CD4-positive, alpha-beta memory T cell (primary cell): ENCODE data around the gene GALNT15. TPM values are rescaled to one million over a fixed set of nuclear protein-coding genes. Genes with fewer than 3 reads are reported as not detected.
A peak's percentile ranks its signal among the peaks of the same experiment; 100 is the strongest.

Experiments used
- CTCF ChIA-PET: fragments of 350-600 bp; sonication (Branson Sonifier 250); formaldehyde crosslinking; loops from one replicate; lab custom pipeline; 2021; ENCODE audit warnings: inconsistent platforms; ENCODE audit not compliant: partially characterized antibody; lab: Charles Lee
- POLR2A ChIA-PET: fragments of 350-600 bp; sonication (Branson Sonifier 250); formaldehyde crosslinking; loops from one replicate; lab custom pipeline; 2021; ENCODE audit not compliant: partially characterized antibody; lab: Charles Lee
- DNase-seq, 5 donors: peaks; one replicate each; pipeline versions ENCODE4 v3.0.0 to v3.0.0-alpha.2; 2020 to 2022; ENCODE audit warnings: mixed read lengths in 1 of 5
- H3K27ac ChIP-seq: one replicate; pipeline ENCODE4 v1.7.0; 2013; ENCODE audit warnings: low read depth, low read length
- H3K27me3 ChIP-seq: 2 replicates; pipeline ENCODE4 v1.7.0; 2013; ENCODE audit warnings: mild to moderate bottlenecking, low read length, moderate library complexity; ENCODE audit not compliant: insufficient read depth
- H3K36me3 ChIP-seq: 2 replicates; pipeline ENCODE4 v1.7.0; 2013; ENCODE audit warnings: mild to moderate bottlenecking, low read length, moderate library complexity; ENCODE audit not compliant: insufficient read depth
- H3K4me1 ChIP-seq: 2 replicates; pipeline ENCODE4 v1.7.0; 2013; ENCODE audit warnings: mild to moderate bottlenecking, low read length, moderate library complexity; ENCODE audit not compliant: insufficient read depth
- H3K4me3 ChIP-seq, 2 donors: one replicate each; pipeline ENCODE4 v1.7.0; 2013; ENCODE audit warnings: low read length in 2 of 2, mild to moderate bottlenecking in 1 of 2
- H3K9me3 ChIP-seq, 2 donors: one replicate each; pipeline ENCODE4 v1.7.0; 2013; ENCODE audit warnings: low read length in 2 of 2, control low read depth in 1 of 2; ENCODE audit not compliant: control insufficient read depth in 1 of 2
- H3K27ac Mint-ChIP-seq, 7 donors: one replicate each; pipeline ENCODE4 v1.8.0; 2020 to 2021; ENCODE audit warnings: mixed read lengths in 7 of 7, mild to moderate bottlenecking in 6 of 7, inconsistent platforms in 3 of 7, moderate library complexity in 3 of 7
- H3K27me3 Mint-ChIP-seq, 2 donors: one replicate each; pipeline ENCODE4 v1.8.0; 2020 to 2021; ENCODE audit warnings: mixed read lengths in 2 of 2
- H3K36me3 Mint-ChIP-seq, 2 donors: one replicate each; pipeline ENCODE4 v1.8.0; 2020 to 2021; ENCODE audit warnings: mixed read lengths in 2 of 2, inconsistent platforms in 1 of 2, mild to moderate bottlenecking in 1 of 2
- H3K4me1 Mint-ChIP-seq, 4 donors: one replicate each; pipeline ENCODE4 v1.8.0; 2020 to 2021; ENCODE audit warnings: mixed read lengths in 4 of 4, mild to moderate bottlenecking in 1 of 4
- H3K4me3 Mint-ChIP-seq, 8 donors: one replicate each; pipeline ENCODE4 v1.8.0; 2020 to 2021; ENCODE audit warnings: mixed read lengths in 8 of 8, mild to moderate bottlenecking in 7 of 8, moderate library complexity in 6 of 8, inconsistent platforms in 3 of 8
- H3K9me3 Mint-ChIP-seq, 8 donors: one replicate each; pipeline ENCODE4 v1.8.0; 2020 to 2021; ENCODE audit warnings: mixed read lengths in 8 of 8, mild to moderate bottlenecking in 5 of 8, inconsistent platforms in 3 of 8, moderate library complexity in 1 of 8
- intact Hi-C: fragments of 100-400 bp; cut with micrococcal nuclease; formaldehyde crosslinking; loops from one replicate; pipeline ENCODE4 v1.15.1; 2023
- polyA plus RNA-seq, 2 donors: library from polyadenylated mRNA; unstranded; fragments of 300-500 nt; fragmentation: Illumina TruSeq; gene quantifications; one replicate each; pipeline ENCODE4 v1.2.3, GENCODE V29; 2021
- total RNA-seq, 2 experiments: library from RNA; stranded (reverse); gene quantifications; one replicate each; pipeline ENCODE4 v1.2.3, GENCODE V29; 2021

Gene GALNT15
- total and polyA plus RNA-seq, 4 experiments from 2014 or later, result not detected

- no peaks in the 10 kb centered on the region for H3K9me3 Mint-ChIP-seq
- H3K9me3 ChIP-seq, result no peaks in the 10 kb centered on the region
- H3K27ac ChIP-seq, result peak within 1 kb of the TSS; percentile 88
- H3K27me3 ChIP-seq, result no peaks in the 10 kb centered on the region
- ChIA-PET POLR2A (interaction anchor here (0.6 to 3.8 kb wide), 30 partner anchors 10 to 1166 kb away, joined by 3 to 67 read pairs (median 4); partner anchors contain the start of genes BTD, CAPN7, HACL1 and RBSN), CTCF (interaction anchor here (0.9 to 9.8 kb wide), 17 partner anchors 14 to 1062 kb away, joined by 3 to 169 read pairs (median 6); no protein-coding TSS in a partner anchor)
- H3K27ac Mint-ChIP-seq, result peak within 1 kb of the TSS; percentile 97 to 100 (median 100)
- H3K36me3 ChIP-seq, result peaks cover 12% of the 10 kb centered on the region
- H3K4me1 Mint-ChIP-seq, result peaks cover 26 to 38% (median 30%) of the 10 kb centered on the region in 4 donors
- peaks cover 2 to 26% of the 10 kb centered on the region in 2 donors for H3K36me3 Mint-ChIP-seq
- intact Hi-C loops, result loop anchor here (1.0 to 10.0 kb wide), 12 partner anchors 18 to 1166 kb away; partner anchors contain the start of genes BTD, CAPN7, EAF1 and HACL1
- DNase-seq, result peak; percentile 98 to 99 (median 99)
- H3K4me3 ChIP-seq, result peak within 1 kb of the TSS; percentile 83 to 98
- peak within 1 kb of the TSS; percentile 98 to 100 (median 100) for H3K4me3 Mint-ChIP-seq
- no peaks in the 10 kb centered on the region for H3K27me3 Mint-ChIP-seq
- peaks cover 33% of the 10 kb centered on the region for H3K4me1 ChIP-seq
Measured at GRCh38 chr3:16264708-16265454, 90.4 kb downstream of the GALNT15 start, which contains the start of the genes DPH3 and OXNAD1. TSS of gene DPH3 (minus strand) at chr3:16264943. CDS start at chr3:16264876, 67 bp downstream. TSS of gene OXNAD1 (plus strand) at chr3:16265212. CDS start at chr3:16270953, 5,741 bp downstream.

DNA sequence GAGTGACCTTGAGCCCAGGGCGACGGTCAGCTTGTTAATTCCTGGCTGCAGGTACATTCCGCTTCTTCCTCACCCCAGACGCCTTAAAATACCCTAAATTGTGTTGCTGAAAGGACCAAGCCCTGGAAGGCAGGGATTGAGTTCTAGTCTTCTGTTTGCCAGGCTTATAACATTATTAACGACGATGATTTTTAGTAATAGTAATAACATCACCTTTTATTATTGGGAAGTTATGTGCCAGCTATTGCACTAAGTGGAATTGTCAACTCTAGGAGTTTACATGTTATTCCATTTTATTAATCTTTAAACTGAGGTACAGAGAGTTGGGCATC, 90.9 kb downstream of the GALNT15 start:
- CTCF ChIA-PET, result interaction anchor here (1.1 to 9.8 kb wide), 16 partner anchors 14 to 1063 kb away, joined by 3 to 169 read pairs (median 6); no protein-coding TSS in a partner anchor
- H3K4me1 ChIP-seq, result peaks cover 33% of the 10 kb centered on the region
- Mint-ChIP-seq H3K27ac (peak overlapping the region; percentile 97 to 100 (median 100)), H3K4me3 (peak overlapping the region; percentile 98 to 100 (median 100)), H3K27me3 (no peaks in the 10 kb centered on the region), H3K36me3 (peaks cover 3 to 26% of the 10 kb centered on the region in 2 donors), H3K4me1 (peaks cover 26 to 38% (median 30%) of the 10 kb centered on the region in 4 donors), H3K9me3 (no peaks in the 10 kb centered on the region)
- no peak for DNase-seq
- no peaks in the 10 kb centered on the region for H3K9me3 ChIP-seq
- intact Hi-C loops, result loop anchor here (1.0 to 10.0 kb wide), 10 partner anchors 21 to 1167 kb away; partner anchors contain the start of genes BTD, CAPN7, EAF1 and HACL1
- peak overlapping the region; percentile 83 to 98 for H3K4me3 ChIP-seq
- peak overlapping the region; percentile 88 for H3K27ac ChIP-seq
- H3K36me3 ChIP-seq, result peaks cover 8% of the 10 kb centered on the region
- no peaks in the 10 kb centered on the region for H3K27me3 ChIP-seq
- POLR2A ChIA-PET, result interaction anchor here (0.6 to 3.8 kb wide), 28 partner anchors 10 to 1060 kb away, joined by 3 to 67 read pairs (median 4); partner anchors contain the start of genes CAPN7 and RFTN1

DNA sequence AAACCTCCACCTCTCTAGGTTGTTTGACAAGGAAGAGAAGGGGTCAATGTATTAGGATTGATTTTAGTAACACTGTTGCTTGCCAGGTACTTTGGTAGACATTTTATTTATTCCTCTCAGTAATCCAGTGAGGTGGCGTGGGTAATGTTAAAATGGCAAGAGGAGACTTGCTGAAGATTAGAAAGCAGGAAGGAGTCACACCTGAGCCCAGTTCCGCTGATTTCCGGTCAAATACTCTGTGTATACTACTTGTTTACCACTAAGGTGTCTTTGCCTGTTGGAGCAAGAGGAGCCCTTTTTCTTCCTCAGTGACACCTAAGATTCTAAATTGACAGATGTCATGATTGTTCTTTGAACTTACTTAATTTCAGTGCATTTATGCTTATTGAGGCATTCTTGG, 92.2 kb downstream of the GALNT15 start:
- H3K9me3 Mint-ChIP-seq, result no peaks in the 10 kb centered on the region
- peak overlapping the region; percentile 84 to 100 (median 87) for H3K27ac Mint-ChIP-seq
- POLR2A ChIA-PET, result interaction anchor here (1.5 to 3.8 kb wide), 6 partner anchors 14 to 245 kb away, joined by 3 to 67 read pairs (median 17); no protein-coding TSS in a partner anchor

DNA sequence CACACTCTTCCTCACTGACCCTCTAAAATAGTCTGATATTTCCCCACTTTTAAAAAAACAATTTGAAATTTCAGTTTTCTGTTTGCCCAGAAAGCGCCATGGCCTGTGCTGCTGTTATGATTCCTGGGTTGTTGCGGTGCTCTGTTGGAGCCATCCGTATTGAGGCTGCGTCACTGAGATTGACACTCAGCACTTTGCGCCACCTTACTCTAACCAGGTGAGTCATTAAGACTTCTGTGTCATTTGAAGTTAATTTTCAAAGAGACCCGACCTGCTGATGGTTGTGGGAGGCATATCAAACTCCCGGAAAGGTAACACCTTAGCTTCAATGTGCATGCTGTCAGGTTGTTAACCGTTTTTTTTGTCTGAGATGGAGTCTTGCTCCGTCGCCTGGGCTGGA, 96.4 kb downstream of the GALNT15 start:
- intact Hi-C loops, result loop anchor here (1.0 kb wide), 1 partner anchor 15 kb away; no protein-coding TSS in a partner anchor
- peaks cover 18% of the 10 kb centered on the region for H3K4me1 ChIP-seq
- POLR2A ChIA-PET, result no interaction called here
- no peaks in the 10 kb centered on the region for H3K9me3 Mint-ChIP-seq
- no peak overlapping the region for H3K4me3 ChIP-seq
- no peak overlapping the region for H3K27ac Mint-ChIP-seq
- no peaks in the 10 kb centered on the region for H3K9me3 ChIP-seq
- no peaks in the 10 kb centered on the region for H3K27me3 Mint-ChIP-seq
- H3K4me1 Mint-ChIP-seq, result peaks cover 12 to 18% (median 16%) of the 10 kb centered on the region in 4 donors
- H3K27ac ChIP-seq, result no peak overlapping the region
- peaks cover 12% of the 10 kb centered on the region for H3K36me3 ChIP-seq
- CTCF ChIA-PET, result interaction anchor here (2.9 to 9.8 kb wide), 5 partner anchors 19 to 282 kb away, joined by 10 to 169 read pairs (median 69); no protein-coding TSS in a partner anchor
- H3K4me3 Mint-ChIP-seq, result no peak overlapping the region
- peaks cover 29 to 30% of the 10 kb centered on the region in 2 donors for H3K36me3 Mint-ChIP-seq
- DNase-seq, result no peak
- no peaks in the 10 kb centered on the region for H3K27me3 ChIP-seq

More for the DNA sequence above, 92.2 kb downstream of the GALNT15 start:
- CTCF ChIA-PET, result interaction anchor here (1.4 to 9.8 kb wide), 10 partner anchors 17 to 571 kb away, joined by 4 to 169 read pairs (median 35); no protein-coding TSS in a partner anchor
- Mint-ChIP-seq H3K36me3 (peaks cover 16 to 27% of the 10 kb centered on the region in 2 donors), H3K4me1 (peaks cover 26 to 38% (median 30%) of the 10 kb centered on the region in 4 donors), H3K27me3 (no peaks in the 10 kb centered on the region), H3K4me3 (peak overlapping the region in 4 of 8 donors; percentile 7 to 32 (median 18))
- intact Hi-C loops, result loop anchor here (5.0 to 10.0 kb wide), 5 partner anchors 201 to 1059 kb away; partner anchors contain the start of genes CAPN7, EAF1 and METTL6
- H3K27ac ChIP-seq, result no peak overlapping the region
- no peaks in the 10 kb centered on the region for H3K9me3 ChIP-seq
- H3K4me3 ChIP-seq, result no peak overlapping the region
- peaks cover 12% of the 10 kb centered on the region for H3K36me3 ChIP-seq
- peaks cover 33% of the 10 kb centered on the region for H3K4me1 ChIP-seq
- no peaks in the 10 kb centered on the region for H3K27me3 ChIP-seq
- DNase-seq, result no peak

DNA sequence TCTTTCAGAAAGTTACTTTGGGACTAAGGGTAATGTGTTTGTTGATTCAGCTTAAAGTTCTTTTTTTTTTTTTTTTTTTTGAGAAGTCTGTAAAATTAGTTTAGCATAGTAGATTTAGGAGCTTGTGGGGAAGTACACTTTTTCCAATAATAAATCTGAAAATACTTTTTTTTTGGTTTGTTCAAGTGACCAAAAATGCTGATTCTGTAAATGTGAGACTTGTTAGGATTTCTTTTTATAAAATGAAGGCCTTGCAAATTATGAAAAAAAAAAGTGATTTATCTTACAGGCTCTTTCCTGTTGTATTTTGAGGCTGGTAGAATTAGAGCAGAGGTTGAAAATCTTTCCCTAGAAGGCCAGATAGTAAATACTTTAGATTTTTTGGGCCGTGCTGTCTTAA, 98.1 kb downstream of the GALNT15 start:
- CTCF ChIA-PET, result interaction anchor here (0.7 to 9.8 kb wide), 8 partner anchors 13 to 278 kb away, joined by 3 to 169 read pairs (median 6); no protein-coding TSS in a partner anchor
- Histone ChIP-seq H3K9me3 (no peaks in the 10 kb centered on the region), H3K36me3 (peaks cover 13% of the 10 kb centered on the region), H3K4me1 (peaks cover 5% of the 10 kb centered on the region), H3K4me3 (no peak overlapping the region), H3K27ac (no peak overlapping the region), H3K27me3 (no peaks in the 10 kb centered on the region)
- Mint-ChIP-seq H3K4me1 (peaks cover under 1 to 2% (median under 1%) of the 10 kb centered on the region in 4 donors), H3K9me3 (no peaks in the 10 kb centered on the region), H3K27ac (no peak overlapping the region), H3K4me3 (no peak overlapping the region), H3K27me3 (no peaks in the 10 kb centered on the region), H3K36me3 (peaks cover 31 to 33% of the 10 kb centered on the region in 2 donors)
- no peak for DNase-seq
- POLR2A ChIA-PET, result interaction anchor here (1.1 to 1.5 kb wide), 2 partner anchors 14 to 47 kb away, joined by 4 to 8 read pairs; no protein-coding TSS in a partner anchor
- intact Hi-C loops, result no loop called here

DNA sequence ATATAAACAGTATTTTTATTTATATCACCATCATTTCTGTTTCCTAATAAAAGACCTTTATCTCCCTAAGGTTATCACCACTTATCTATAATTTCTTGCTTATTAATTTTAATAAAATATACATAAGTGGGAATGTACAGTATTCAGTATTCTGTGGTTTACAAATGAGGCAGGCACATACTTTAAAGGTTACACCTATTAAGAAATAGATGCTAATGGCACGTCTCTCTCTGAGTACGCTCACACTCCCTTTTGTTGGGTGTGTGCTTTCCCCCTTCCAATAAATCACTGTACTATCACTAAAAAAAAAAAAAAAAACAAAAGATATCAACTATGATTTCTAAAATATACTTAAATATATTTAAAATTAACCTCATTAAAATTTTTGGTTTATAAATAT, 99.4 kb downstream of the GALNT15 start:
- POLR2A ChIA-PET, result interaction anchor here (0.7 kb wide), 1 partner anchor 47 kb away, joined by 3 read pairs; no protein-coding TSS in a partner anchor

More for the DNA sequence above, 99.4 kb downstream of the GALNT15 start:
- Mint-ChIP-seq H3K9me3 (no peaks in the 10 kb centered on the region), H3K4me3 (no peak overlapping the region), H3K27me3 (no peaks in the 10 kb centered on the region), H3K4me1 (no peaks in the 10 kb centered on the region), H3K27ac (no peak overlapping the region), H3K36me3 (peaks cover 29 to 33% of the 10 kb centered on the region in 2 donors)
- H3K4me3 ChIP-seq, result no peak overlapping the region
- no peak overlapping the region for H3K27ac ChIP-seq
- intact Hi-C loops, result no loop called here
- no peaks in the 10 kb centered on the region for H3K4me1 ChIP-seq
- H3K27me3 ChIP-seq, result no peaks in the 10 kb centered on the region
- no peaks in the 10 kb centered on the region for H3K9me3 ChIP-seq
- CTCF ChIA-PET, result interaction anchor here (1.0 to 1.3 kb wide), 2 partner anchors 14 to 25 kb away, joined by 3 to 4 read pairs; no protein-coding TSS in a partner anchor
- no peak for DNase-seq
- H3K36me3 ChIP-seq, result peaks cover 20% of the 10 kb centered on the region
